K562 (cell line): ENCODE data around the gene RNLS. TPM values are rescaled to one million over a fixed set of nuclear protein-coding genes. Genes with fewer than 3 reads are reported as not detected.

Experiments
- ATAC-seq: fragments of 200-7000 bp; cut with Tn5 transposase; 3 replicates; pipeline ENCODE4 v1.9.1; 2020; ENCODE audit warnings: moderate library complexity
- BruUV-seq: library from RNA; stranded (reverse); fragments of 400-500 nt; replicated peaks from 2 replicates; lab custom pipeline; 2021; lab: Mats Ljungman, UMichigan
- CTCF ChIA-PET: fragments of 300-600 bp; formaldehyde crosslinking; extraction: SDS; loops from one replicate; lab custom pipeline; 2021; ENCODE audit warnings: low intra/inter-chr PET ratio; lab: Yijun Ruan, JAX
- POLR2A ChIA-PET: fragments of 300-600, 350-650 bp; sonication (Branson Sonifier 250); formaldehyde crosslinking; extraction: SDS; loops from one replicate; lab custom pipeline; 2021; ENCODE audit warnings: antibody characterized with exemption, inconsistent platforms; lab: Yijun Ruan, JAX
- DNase-seq, 4 experiments: peaks; one replicate each; pipeline versions ENCODE4 v3.0.0 to v3.0.0-alpha.2; 2011 to 2018; ENCODE audit warnings: low spot score in 3 of 4, mixed read lengths in 3 of 4; ENCODE audit errors: extremely low read depth in 1 of 4
- FAIRE-seq: peaks from 2 replicates; lab custom pipeline; 2011; peaks lifted over from hg19 to GRCh38; lab: Jason Lieb, UNC
- H2AFZ ChIP-seq: 2 replicates; pipeline ENCODE4 v1.6.0; 2011; ENCODE audit warnings: low read depth, low read length, control low read depth, inconsistent platforms
- H3K27ac ChIP-seq: fragments of 200-600 bp; 3 replicates; pipeline ENCODE4 v1.8.0; 2011; ENCODE audit warnings: low read depth, mild to moderate bottlenecking, control low read depth, inconsistent platforms, low read length, moderate library complexity, mixed read lengths; ENCODE audit errors: extremely low read depth
- H3K27me3 ChIP-seq, 2 experiments: fragments of 300-600 bp in 1 of 2; 2 replicates in 1 of 2; 3 replicates in 1 of 2; pipeline versions ENCODE4 v1.6.0 to v1.8.0; 2011; ENCODE audit warnings: inconsistent platforms in 2 of 2, low read length in 2 of 2, mild to moderate bottlenecking in 1 of 2, mixed read lengths in 1 of 2, moderate library complexity in 1 of 2; ENCODE audit not compliant: control insufficient read depth in 2 of 2, insufficient read depth in 2 of 2
- H3K36me3 ChIP-seq: fragments of 300-600 bp; 3 replicates; pipeline ENCODE4 v1.8.0; 2011; ENCODE audit warnings: mild to moderate bottlenecking, low read length, inconsistent platforms; ENCODE audit not compliant: control insufficient read depth, insufficient read depth
- H3K4me1 ChIP-seq, 2 experiments: fragments of 200-600 bp in 1 of 2; replicated peaks in 1 of 2; 2 replicates in 1 of 2; 3 replicates in 1 of 2; pipeline versions ENCODE4 v1.5.1 to v1.8.0; 2011; ENCODE audit warnings: inconsistent platforms in 2 of 2, low read length in 2 of 2, mild to moderate bottlenecking in 1 of 2, mixed read lengths in 1 of 2, moderate library complexity in 1 of 2; ENCODE audit not compliant: control insufficient read depth in 2 of 2, insufficient read depth in 2 of 2
- H3K4me2 ChIP-seq: 2 replicates; pipeline ENCODE4 v1.6.1; 2011; ENCODE audit warnings: low read length, control low read depth, inconsistent platforms, mixed read lengths; ENCODE audit not compliant: insufficient read depth
- H3K4me3 ChIP-seq: fragments of 200-600 bp; sonication (generic), shearing (Covaris generic); 2 replicates; pipeline ENCODE4 v1.5.1; 2016; ENCODE audit warnings: control low read depth, inconsistent platforms
- H3K79me2 ChIP-seq: fragments of 200-600 bp; 3 replicates; pipeline ENCODE4 v1.8.0; 2011; ENCODE audit warnings: low read length, inconsistent platforms; ENCODE audit not compliant: control insufficient read depth, insufficient read depth
- H3K9ac ChIP-seq, 2 experiments: 2 replicates each; pipeline versions ENCODE4 v1.6.0 to v1.6.1; 2011; ENCODE audit warnings: low read depth in 2 of 2, low read length in 2 of 2, control low read depth in 1 of 2, inconsistent platforms in 1 of 2, mild to moderate bottlenecking in 1 of 2, mixed read lengths in 1 of 2; ENCODE audit not compliant: insufficient read depth in 1 of 2
- H3K9me1 ChIP-seq: one replicate; pipeline ENCODE4 v1.6.0; 2011; ENCODE audit warnings: inconsistent platforms, mild to moderate bottlenecking, low read length, moderate library complexity; ENCODE audit not compliant: control insufficient read depth, insufficient read depth
- H3K9me3 ChIP-seq: replicated peaks from 2 replicates; pipeline ENCODE4 v1.5.1; 2011; ENCODE audit warnings: low read depth, low read length, inconsistent platforms; ENCODE audit not compliant: control insufficient read depth, insufficient read depth
- H4K20me1 ChIP-seq: replicated peaks from 2 replicates; pipeline ENCODE4 v1.6.1; 2011; ENCODE audit warnings: low read length, inconsistent platforms, mixed read lengths; ENCODE audit not compliant: control insufficient read depth, insufficient read depth
- BMI1 ChIP-seq: fragments of 150-350 bp; IDR thresholded peaks from 2 replicates; pipeline ENCODE4 v1.6.1; 2014; ENCODE audit warnings: low read length
- CEBPB ChIP-seq: fragments of 450-650 bp; IDR thresholded peaks from 2 replicates; pipeline ENCODE4 v1.6.1; 2016; ENCODE audit warnings: missing genetic modification characterization, missing compliant biosample characterization
- DIDO1 ChIP-seq: fragments of 450-650 bp; IDR thresholded peaks from 2 replicates; pipeline ENCODE4 v1.6.1; 2016; ENCODE audit warnings: low read depth, missing biosample characterization, missing genetic modification characterization
- JUNB ChIP-seq: fragments of 450-650 bp; formaldehyde crosslinking; conservative IDR thresholded peaks from 2 replicates; pipeline ENCODE4 v1.4.0; 2020; ENCODE audit warnings: mild to moderate bottlenecking
- MAFF ChIP-seq: IDR thresholded peaks from 2 replicates; pipeline ENCODE4 v1.6.1; 2012; ENCODE audit warnings: low read length, improper control_type of control experiment
- MAFK ChIP-seq: IDR thresholded peaks from 2 replicates; pipeline ENCODE4 v1.6.1; 2011; ENCODE audit warnings: low read length, improper control_type of control experiment
- NFIC ChIP-seq: fragments of 450-650 bp; IDR thresholded peaks from 2 replicates; pipeline ENCODE4 v1.6.1; 2017; ENCODE audit warnings: mild to moderate bottlenecking, inconsistent platforms
- RFX7 ChIP-seq: fragments of 250-450 bp; sonication (Bioruptor Pico); IDR thresholded peaks from 2 replicates; pipeline ENCODE4 v1.5.1; 2021; ENCODE audit warnings: mild to moderate bottlenecking
- SMARCA4 ChIP-seq: fragments of 450-650 bp; IDR thresholded peaks from 2 replicates; pipeline ENCODE4 v1.6.1; 2016
- SPI1 ChIP-seq: IDR thresholded peaks from 2 replicates; pipeline ENCODE4 v1.6.1; 2011; ENCODE audit warnings: low read depth, low read length, control low read depth, borderline replicate concordance
- ZNF140 ChIP-seq: fragments of 250-450 bp; sonication (Bioruptor Pico); IDR thresholded peaks from 2 replicates; pipeline ENCODE4 v1.8.0; 2021; ENCODE audit warnings: moderate library complexity, mild to moderate bottlenecking, inconsistent platforms
- ZNF175 ChIP-seq: fragments of 200-800 bp; sonication (Bioruptor generic); IDR thresholded peaks from 2 replicates; pipeline ENCODE4 v1.6.1; 2016; ENCODE audit warnings: low read depth, mild to moderate bottlenecking, missing genetic modification characterization, missing compliant biosample characterization
- ZNF316 ChIP-seq: fragments of 450-650 bp; IDR thresholded peaks from 2 replicates; pipeline ENCODE4 v1.6.1; 2016
- ZNF785 ChIP-seq: fragments of 250-450 bp; sonication (Bioruptor Pico); IDR thresholded peaks from 2 replicates; pipeline ENCODE4 v1.4.0; 2020; ENCODE audit warnings: mild to moderate bottlenecking
- WGBS: fragments of 100-300 bp; shearing (Covaris generic); methylation state at CpG from one replicate; pipeline ENCODE4 v1.1.6; 2016; ENCODE audit warnings: low coverage, mixed read lengths; ENCODE audit not compliant: insufficient coverage; ENCODE audit errors: missing lambda C conversion rate; 5-methylcytosine and 5-hydroxymethylcytosine counted together
- in situ Hi-C: fragments of 300-500 bp; cut with MboI; formaldehyde crosslinking; loops from 4 replicates; pipeline ENCODE4 v1.15.0; 2018; ENCODE audit warnings: inconsistent platforms, mixed read lengths
- intact Hi-C: fragments of 100-400 bp; cut with micrococcal nuclease; formaldehyde crosslinking; loops from 2 replicates; pipeline ENCODE4 v1.14.2; 2022
- polyA plus RNA-seq, 8 experiments: library from polyadenylated mRNA; depleted of rRNA in 4 of 8; stranded (reverse) in 5 of 8; unstranded in 3 of 8; fragments of >200 nt; fragmentation: Nextera tagmentation in 2 of 8; fragmentation: Illumina TruSeq in 1 of 8; extraction: Ambion mirVana in 2 of 8; extraction: Trizol in 1 of 8; gene quantifications; 2 replicates each; pipeline versions ENCODE4 v1.2.1 to v1.2.3, GENCODE V29; 2011 to 2014; ENCODE audit warnings: inconsistent platforms in 1 of 8, missing spikeins in 1 of 8
- total RNA-seq, 7 experiments: library from RNA; depleted of rRNA in 6 of 7; stranded (reverse); fragments of >200 nt in 6 of 7; fragmentation: Illumina TruSeq in 2 of 7; extraction: Trizol in 2 of 7; gene quantifications; 2 replicates each; pipeline versions ENCODE4 v1.2.1 to v1.2.3, GENCODE V29; 2011 to 2021; ENCODE audit warnings: low replicate concordance in 1 of 7
- TF ChIP-seq, protein P1 (sequence below): IDR thresholded peaks from 3 replicates; pipeline ENCODE4 v1.6.1; 2011; ENCODE audit warnings: borderline replicate concordance, mild to moderate bottlenecking, moderate library complexity; ENCODE audit not compliant: insufficient read length; ENCODE audit errors: extremely low read depth

Gene RNLS
- total and polyA plus RNA-seq, 9 of the 15 experiments (the other 6 are each of a cell fraction or from before 2014, with no cell fraction given) = 0.14 to 0.72 (median 0.41) TPM; not detected in 3

DNA sequence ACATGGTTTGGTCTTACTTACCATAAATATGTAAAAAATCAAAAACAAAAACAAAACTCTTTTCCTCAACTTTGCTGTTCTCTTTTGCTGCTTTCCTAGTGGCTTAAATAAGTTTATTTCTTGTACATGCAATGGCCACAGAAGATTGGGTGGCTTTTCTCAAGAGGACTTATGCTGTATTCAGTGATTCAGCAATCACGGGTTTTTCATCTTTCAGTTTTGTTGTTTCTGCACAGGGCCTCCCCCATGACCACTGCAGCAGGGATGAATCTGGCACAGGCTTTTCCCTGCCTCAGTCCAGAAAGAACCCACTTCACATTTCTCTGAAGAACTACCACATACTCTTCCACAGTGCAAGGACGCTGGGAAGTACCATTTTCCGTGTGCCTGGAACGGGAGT, 355.0 kb downstream of the RNLS start:
- no peak overlapping the region for H3K4me3 ChIP-seq
- FAIRE-seq = no peak
- ChIA-PET CTCF (no interaction called here), POLR2A (no interaction called here)
- H3K27ac ChIP-seq = no peak overlapping the region
- no peaks in the 10 kb centered on the region for H3K79me2 ChIP-seq
- H3K4me2 ChIP-seq = no peak overlapping the region
- H3K9ac ChIP-seq = no peak overlapping the region
- no peak overlapping the region for H2AFZ ChIP-seq
- no peak for ATAC-seq
- intact Hi-C loops = no loop called here
- no peaks in the 10 kb centered on the region for H3K9me1 ChIP-seq
- H4K20me1 ChIP-seq = no peaks in the 10 kb centered on the region
- WGBS = 0% methylated on average over 4 of the region's 4 CpGs
- no peaks in the 10 kb centered on the region for H3K27me3 ChIP-seq
- no TSS peak for BruUV-seq
- in situ Hi-C loops = no loop called here
- no peak for TF ChIP-seq DIDO1 (tag)
- no peak for DNase-seq
- no peaks in the 10 kb centered on the region for H3K9me3 ChIP-seq
- H3K36me3 ChIP-seq = no peaks in the 10 kb centered on the region
- H3K4me1 ChIP-seq = peaks cover 0 to 3% of the 10 kb centered on the region in 2 experiments; a peak in 2 of 5 replicates

- Histone ChIP-seq H4K20me1 (no peaks in the 10 kb centered on the region), H3K4me3 (no peak overlapping the region), H3K4me1 (peaks cover 0 to 3% of the 10 kb centered on the region in 2 experiments; a peak in 1 of 5 replicates), H3K27me3 (no peaks in the 10 kb centered on the region), H3K9ac (no peak overlapping the region), H3K36me3 (no peaks in the 10 kb centered on the region), H3K27ac (no peak overlapping the region), H3K79me2 (no peaks in the 10 kb centered on the region), H3K9me3 (no peaks in the 10 kb centered on the region), H3K4me2 (peak overlapping the region; percentile 18; the same call in 1 of the 2 replicates), H3K9me1 (no peaks in the 10 kb centered on the region), H2AFZ (no peak overlapping the region)
- in situ Hi-C loops = no loop called here
- peak in 2 of 4 experiments; percentile 7 to 50 for DNase-seq
- FAIRE-seq = no peak
- peak; percentile 48; the same call in 1 of the 3 replicates for ATAC-seq
- CTCF ChIA-PET = no interaction called here
- 3% methylated on average over 7 of the region's 8 CpGs for WGBS
- no TSS peak for BruUV-seq
- POLR2A ChIA-PET = no interaction called here
- intact Hi-C loops = no loop called here
- TF ChIP-seq SMARCA4 (0 out of 2 replicates have a peak, but pooled peaks have one; percentile 14), JUNB (no peak), CEBPB (tag) (no peak), ZNF175 (CRISPR knock-in tag) (no peak), SPI1 (no peak), ZNF785 (CRISPR knock-in tag) (no peak), ZNF140 (CRISPR knock-in tag) (no peak), NFIC (peak; percentile 81), MAFF (peak; percentile 48; the same call in 1 of the 2 replicates), BMI1 (no peak), RFX7 (CRISPR knock-in tag) (no peak), MAFK (peak; percentile 52; the same call in 1 of the 2 replicates), ZNF316 (peak; percentile 53)
- TF ChIP-seq, protein P1, sequence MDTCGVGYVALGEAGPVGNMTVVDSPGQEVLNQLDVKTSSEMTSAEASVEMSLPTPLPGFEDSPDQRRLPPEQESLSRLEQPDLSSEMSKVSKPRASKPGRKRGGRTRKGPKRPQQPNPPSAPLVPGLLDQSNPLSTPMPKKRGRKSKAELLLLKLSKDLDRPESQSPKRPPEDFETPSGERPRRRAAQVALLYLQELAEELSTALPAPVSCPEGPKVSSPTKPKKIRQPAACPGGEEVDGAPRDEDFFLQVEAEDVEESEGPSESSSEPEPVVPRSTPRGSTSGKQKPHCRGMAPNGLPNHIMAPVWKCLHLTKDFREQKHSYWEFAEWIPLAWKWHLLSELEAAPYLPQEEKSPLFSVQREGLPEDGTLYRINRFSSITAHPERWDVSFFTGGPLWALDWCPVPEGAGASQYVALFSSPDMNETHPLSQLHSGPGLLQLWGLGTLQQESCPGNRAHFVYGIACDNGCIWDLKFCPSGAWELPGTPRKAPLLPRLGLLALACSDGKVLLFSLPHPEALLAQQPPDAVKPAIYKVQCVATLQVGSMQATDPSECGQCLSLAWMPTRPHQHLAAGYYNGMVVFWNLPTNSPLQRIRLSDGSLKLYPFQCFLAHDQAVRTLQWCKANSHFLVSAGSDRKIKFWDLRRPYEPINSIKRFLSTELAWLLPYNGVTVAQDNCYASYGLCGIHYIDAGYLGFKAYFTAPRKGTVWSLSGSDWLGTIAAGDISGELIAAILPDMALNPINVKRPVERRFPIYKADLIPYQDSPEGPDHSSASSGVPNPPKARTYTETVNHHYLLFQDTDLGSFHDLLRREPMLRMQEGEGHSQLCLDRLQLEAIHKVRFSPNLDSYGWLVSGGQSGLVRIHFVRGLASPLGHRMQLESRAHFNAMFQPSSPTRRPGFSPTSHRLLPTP = no peak
Observed at GRCh38 chr10:88227342-88228018, 355.6 kb downstream of the RNLS start.
